Measurements from ENCODE around the gene HSD17B7.
"Not testable (repeated sequence)": the region's sequence is repeated elsewhere in the genome, so short reads cannot be mapped to it uniquely, and the experiment has no call there.

Gene HSD17B7

DNA sequence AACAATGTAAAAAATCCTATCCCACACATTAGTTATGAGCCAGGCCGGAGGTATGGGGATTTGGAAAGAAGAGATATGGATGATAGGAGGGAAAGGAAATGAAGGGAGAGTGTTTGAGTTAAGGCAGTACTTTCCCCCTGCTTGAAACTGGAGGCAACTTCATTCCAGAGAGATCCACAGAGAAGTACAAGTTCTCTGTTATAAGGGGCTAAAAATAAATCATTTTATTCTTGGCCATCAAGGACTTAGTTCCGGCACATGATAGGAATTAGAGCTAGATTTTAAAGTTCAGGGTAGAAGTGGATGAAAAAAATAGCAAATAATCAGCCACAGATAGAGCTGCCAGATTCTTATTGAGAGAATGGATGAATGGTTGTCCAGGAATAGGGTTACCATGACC is 27.6 kb downstream of the HSD17B7 start:
- DNase-seq: not testable (repeated sequence)

- DNase-seq: not testable (repeated sequence)
These were observed 28.2 kb downstream of the HSD17B7 start for GRCh38 chr1:162818666-162819065.

DNA sequence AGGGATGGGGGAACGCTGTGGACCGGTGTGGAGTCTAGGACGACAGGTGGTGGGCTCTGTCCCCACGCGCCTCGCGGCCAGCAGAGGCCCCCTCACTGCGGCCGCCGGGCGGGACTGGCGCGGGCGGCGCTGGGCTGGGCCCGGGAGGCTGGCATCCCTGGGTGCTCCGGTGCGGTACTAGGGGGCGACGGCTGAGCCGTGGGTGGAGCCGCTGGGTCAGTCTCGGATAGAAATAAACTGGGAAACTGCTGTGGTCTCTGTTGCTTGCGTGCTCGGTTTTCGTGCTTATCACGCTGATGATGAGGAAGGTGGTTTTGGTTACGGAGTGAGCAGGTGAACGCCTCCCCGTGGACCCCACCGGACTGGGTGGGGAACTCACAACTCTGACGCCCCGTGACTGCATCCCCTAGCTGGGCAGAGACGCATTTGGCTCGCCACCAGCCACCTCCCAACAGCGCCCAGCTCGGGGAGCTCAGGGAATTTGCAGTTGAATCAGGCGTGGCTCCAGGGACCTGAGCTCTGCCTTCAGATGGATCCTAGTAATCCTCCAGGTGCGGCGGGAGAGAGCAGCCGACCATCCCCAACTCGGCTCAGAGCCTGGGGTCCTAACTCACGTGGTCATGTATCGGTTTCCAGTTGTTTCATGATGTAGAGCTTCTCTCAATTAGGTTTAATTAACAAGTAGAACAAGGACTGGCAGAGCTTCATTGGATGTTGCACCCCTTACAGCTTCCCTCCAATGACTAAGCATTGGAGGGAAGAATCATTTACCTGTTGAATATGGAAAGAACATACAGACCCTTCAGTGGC is 32.1 kb downstream of the HSD17B7 start:
- DNase-seq: no peak

GRCh38 chr1:162823231-162823630 is 32.7 kb downstream of the HSD17B7 start:
- peak; percentile 4 for DNase-seq

DNA sequence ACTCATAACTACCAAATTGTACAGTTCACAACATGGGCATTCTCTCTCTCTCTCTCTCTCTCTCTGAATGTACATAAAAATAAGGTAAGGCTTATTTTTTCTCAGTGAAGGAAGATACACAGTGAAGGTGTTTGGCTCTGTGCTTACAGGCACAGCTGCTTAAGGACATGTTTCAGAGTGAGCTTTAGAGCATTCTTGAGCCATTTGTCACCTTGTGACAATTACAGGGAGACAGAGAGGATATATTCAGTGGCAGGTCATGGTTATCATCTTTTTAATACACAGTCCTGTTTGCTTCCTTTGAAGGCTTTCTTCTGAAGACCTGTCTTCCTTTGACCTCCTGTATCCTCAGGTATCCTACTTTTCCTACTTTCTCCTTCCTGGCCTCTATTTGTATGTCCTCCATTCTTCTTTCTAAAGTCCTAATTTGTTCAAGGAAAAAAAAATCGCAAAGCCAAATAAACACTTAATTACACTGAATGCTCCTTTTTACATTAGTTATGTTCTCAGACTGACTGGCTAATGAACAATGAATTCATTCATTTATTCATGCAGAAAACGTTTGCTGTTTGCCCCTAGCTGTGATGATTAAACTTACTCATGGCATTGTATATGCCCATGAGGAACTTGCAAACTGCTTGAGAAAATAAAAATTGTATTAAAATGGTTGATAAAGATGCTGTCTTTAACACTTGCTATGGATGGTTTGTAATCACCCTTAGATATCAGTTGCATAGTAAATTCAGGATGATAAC is 33.4 kb downstream of the HSD17B7 start:
- DNase-seq: no peak

DNA sequence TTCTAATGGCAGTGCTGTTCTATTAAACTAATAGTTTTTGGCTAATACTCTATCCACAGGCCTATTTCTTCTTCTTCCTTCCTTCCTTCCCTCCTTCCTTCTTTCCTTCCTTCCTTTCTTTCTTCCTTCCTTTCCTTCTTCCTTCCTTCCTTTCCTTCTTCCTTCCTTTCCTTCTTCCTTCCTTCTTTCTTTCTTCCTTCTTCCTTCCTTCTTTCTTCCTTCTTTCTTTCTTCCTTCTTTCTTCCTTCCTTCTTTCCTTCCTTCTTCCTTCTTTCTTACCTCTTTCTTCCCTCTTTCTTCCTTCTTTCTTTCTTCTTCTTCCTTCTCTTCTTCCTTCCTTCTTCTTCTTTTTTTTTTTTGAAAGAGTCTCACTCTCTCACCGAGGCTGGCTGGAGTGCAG is 38.8 kb downstream of the HSD17B7 start:
- DNase-seq: no peak

- no peak for DNase-seq
These were observed 42.0 kb downstream of the HSD17B7 start for GRCh38 chr1:162832470-162832869.

GRCh38 chr1:162835157-162835899 is 44.8 kb downstream of the HSD17B7 start:
- DNase-seq: no peak

DNA sequence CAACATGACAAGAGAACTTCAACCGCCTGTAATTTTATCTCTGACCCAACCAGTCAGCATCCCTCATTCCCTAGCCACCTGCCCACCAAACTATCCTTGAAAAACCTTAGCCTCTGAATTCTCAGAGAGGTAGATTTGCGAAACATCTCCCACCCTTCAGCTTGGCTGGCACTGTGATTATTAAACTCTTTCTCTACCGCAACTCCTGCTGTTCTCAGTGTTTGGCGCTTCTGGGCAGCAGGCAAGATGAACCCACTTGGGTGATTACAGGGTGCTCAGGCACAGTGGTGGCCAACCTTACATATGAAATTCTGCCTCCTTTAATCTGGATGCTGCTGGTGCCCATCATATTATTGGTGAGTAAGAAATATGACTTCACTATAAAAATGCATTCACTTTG is 48.4 kb downstream of the HSD17B7 start:
- DNase-seq: no peak

- DNase-seq: no peak
These were observed 49.8 kb downstream of the HSD17B7 start for GRCh38 chr1:162840250-162840839.

DNA sequence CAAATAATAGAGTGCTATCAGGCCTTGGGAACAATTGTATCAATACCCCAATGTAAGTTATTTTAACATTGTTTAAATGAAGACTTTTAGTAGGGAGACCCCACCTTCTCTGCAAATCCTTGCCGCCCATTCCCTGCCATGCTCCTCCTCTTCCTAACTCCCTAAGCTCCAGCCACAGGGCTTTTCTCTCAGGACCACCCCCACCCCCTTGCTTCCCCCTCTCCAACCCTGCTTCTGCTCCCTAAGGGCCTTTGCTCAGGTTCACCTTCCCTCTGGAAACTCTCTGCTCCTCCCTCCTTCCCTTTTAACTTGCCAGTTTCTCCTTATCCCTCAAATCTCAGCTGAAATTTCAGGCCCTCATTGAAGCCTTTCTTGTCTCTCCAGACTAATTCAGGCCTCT is 53.7 kb downstream of the HSD17B7 start:
- no peak for DNase-seq

GRCh38 chr1:162846256-162847212 is 56.0 kb downstream of the HSD17B7 start:
- DNase-seq: no peak

DNA sequence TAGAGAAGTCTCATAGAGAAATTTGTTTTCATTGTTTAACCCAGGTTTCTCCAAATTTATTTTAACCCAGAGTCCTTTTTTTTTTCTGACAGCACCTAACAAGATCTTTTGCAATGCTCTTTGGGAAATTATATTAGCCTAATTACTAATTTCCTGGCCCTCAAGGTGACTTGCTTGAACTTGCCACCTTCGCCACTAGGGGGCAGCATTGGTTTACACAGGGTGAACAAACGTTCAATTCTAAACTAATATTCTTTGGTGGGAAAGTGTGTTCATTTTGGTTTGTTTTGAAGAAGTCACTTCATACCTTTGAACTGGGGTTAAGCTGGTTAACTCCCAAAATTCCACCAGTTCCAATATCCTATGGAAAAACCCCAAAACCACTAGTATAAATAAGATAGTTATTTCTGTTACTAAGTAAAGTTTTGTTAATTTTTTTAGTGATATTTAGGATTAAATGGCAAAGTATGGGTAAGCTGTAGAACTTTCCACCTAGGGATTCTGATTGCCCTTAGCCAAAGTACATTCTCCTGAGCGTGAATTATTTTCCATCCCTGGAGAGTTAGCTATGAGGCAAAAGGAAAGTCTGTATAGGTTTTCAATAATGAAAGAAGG is 57.4 kb downstream of the HSD17B7 start:
- peak; percentile 65 for DNase-seq

DNA sequence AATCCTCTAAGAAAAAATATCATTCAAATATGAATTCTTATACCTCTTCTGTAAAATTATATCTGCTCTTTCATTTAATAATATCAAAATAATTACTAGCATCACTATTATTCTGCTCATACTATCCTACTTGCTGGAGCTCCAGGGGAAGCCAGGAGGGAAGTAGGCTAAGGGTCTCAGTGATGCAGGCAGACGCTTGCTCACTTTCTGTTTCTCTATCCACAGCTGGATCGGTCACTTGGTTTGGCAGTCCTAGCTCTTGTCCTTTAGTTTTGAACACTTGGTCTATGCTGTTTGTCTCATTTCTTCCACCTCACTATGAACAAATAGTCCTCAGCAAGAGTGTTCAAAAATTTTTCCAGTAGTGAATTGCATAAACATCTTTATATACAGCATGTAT is 59.2 kb downstream of the HSD17B7 start:
- no peak for DNase-seq

GRCh38 chr1:162851341-162851740 is 60.8 kb downstream of the HSD17B7 start:
- no peak for DNase-seq

DNA sequence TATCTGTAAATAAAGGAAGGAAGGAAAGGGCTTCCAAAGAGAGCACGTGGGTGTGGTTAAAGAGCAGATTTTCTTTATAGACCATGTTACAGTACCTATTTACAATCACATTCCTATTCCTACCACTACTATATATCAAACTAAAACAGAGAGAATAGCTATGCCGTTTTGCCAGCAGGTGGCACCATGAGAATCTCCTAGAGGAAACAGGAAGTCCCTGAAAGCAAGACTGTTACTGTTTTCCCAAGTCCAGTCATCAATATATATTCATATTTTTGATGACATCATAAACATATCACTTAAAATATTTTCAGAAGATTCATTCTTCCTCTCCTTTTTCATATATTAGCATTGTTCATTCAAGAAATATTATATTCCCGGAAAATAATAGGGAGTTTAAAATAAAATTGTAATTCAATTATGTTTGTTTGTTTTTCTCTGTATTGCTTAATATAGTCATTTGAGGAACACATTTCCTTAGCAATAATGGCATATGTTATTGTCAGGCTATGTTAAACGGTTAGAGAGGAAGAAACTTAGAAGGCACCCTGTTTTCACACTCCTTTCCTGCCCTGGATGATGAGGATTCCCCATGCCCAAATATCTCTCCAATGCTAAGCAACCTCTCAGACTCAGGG is 63.9 kb downstream of the HSD17B7 start:
- DNase-seq: peak; percentile 35

- no peak for DNase-seq
These were observed 65.1 kb downstream of the HSD17B7 start for GRCh38 chr1:162855461-162856150.

- DNase-seq: no peak
These were observed 65.8 kb downstream of the HSD17B7 start for GRCh38 chr1:162856260-162856659.

- DNase-seq: no peak
These were observed 67.3 kb downstream of the HSD17B7 start for GRCh38 chr1:162857850-162858249.

- DNase-seq: no peak
These were observed 68.7 kb downstream of the HSD17B7 start for GRCh38 chr1:162859191-162859590.

Measured in NK-92 treated with Interleukin-12 subunit alpha and Interleukin-12 subunit beta, amount 100 ng/mL, for 24 hours (cell line).